ENCODE data around the gene ATP1A4. TPM values are rescaled to one million over a fixed set of nuclear protein-coding genes. Genes with fewer than 3 reads are reported as not detected.
A peak's percentile ranks its signal among the peaks of the same experiment; 100 is the strongest.

Gene ATP1A4
- total RNA-seq, 1 donor from 2014 or later: under 0.01 TPM

DNA sequence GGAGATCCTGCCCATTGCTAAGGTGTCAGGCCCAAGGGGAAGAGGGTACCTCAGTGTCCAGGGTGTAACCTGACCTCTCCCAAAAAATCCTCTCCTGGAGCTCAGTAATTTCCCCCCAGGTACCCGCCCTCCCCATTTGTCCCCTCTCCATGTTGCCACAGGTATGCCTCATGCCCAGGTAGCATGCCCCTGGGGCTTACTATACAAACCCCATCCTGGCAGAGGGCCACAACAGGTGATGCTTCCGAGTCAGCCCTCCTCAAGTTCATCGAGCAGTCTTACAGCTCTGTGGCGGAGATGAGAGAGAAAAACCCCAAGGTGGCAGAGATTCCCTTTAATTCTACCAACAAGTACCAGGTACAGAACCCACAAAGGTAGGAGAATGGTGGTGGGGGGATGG, 15.7 kb downstream of the ATP1A4 start:
- Histone ChIP-seq H3K4me1 (ENCODE audit: control insufficient read depth in 3 of 3, insufficient read depth in 3 of 3, low read length in 3 of 3) (peaks cover 6 to 34% (median 27%) of the 10 kb centered on the region in 3 donors), H3K9me3 (ENCODE audit: control insufficient read depth in 3 of 3, low read length in 3 of 3) (no peaks in the 10 kb centered on the region), H3K27me3 (ENCODE audit: control insufficient read depth in 3 of 3, insufficient read depth in 3 of 3, low read length in 3 of 3) (no peaks in the 10 kb centered on the region), H3K27ac (ENCODE audit: low read depth, low read length) (no peak overlapping the region), H3K9ac (ENCODE audit: low read depth in 1 of 3, low read length in 3 of 3) (no peak overlapping the region), H3K4me3 (ENCODE audit: low read length in 3 of 3) (no peak overlapping the region), H3K36me3 (ENCODE audit: control insufficient read depth in 3 of 3, insufficient read depth in 3 of 3, low read length in 3 of 3) (no peaks in the 10 kb centered on the region)

GRCh38 chr1:160167580-160167979, 16.2 kb downstream of the ATP1A4 start:
- no peak overlapping the region for H3K4me3 ChIP-seq (ENCODE audit: low read length in 3 of 3)
- no peaks in the 10 kb centered on the region for H3K9me3 ChIP-seq (ENCODE audit: control insufficient read depth in 3 of 3, low read length in 3 of 3)
- H3K36me3 ChIP-seq (ENCODE audit: control insufficient read depth in 3 of 3, insufficient read depth in 3 of 3, low read length in 3 of 3): no peaks in the 10 kb centered on the region
- peaks cover 6 to 28% (median 23%) of the 10 kb centered on the region in 3 donors for H3K4me1 ChIP-seq (ENCODE audit: control insufficient read depth in 3 of 3, insufficient read depth in 3 of 3, low read length in 3 of 3)
- H3K27me3 ChIP-seq (ENCODE audit: control insufficient read depth in 3 of 3, insufficient read depth in 3 of 3, low read length in 3 of 3): no peaks in the 10 kb centered on the region
- H3K27ac ChIP-seq (ENCODE audit: low read depth, low read length): no peak overlapping the region
- H3K9ac ChIP-seq (ENCODE audit: low read depth in 1 of 3, low read length in 3 of 3): no peak overlapping the region

- Histone ChIP-seq H3K4me3 (ENCODE audit: low read length in 3 of 3) (no peak overlapping the region), H3K4me1 (ENCODE audit: control insufficient read depth in 3 of 3, insufficient read depth in 3 of 3, low read length in 3 of 3) (peaks cover 6 to 27% (median 23%) of the 10 kb centered on the region in 3 donors), H3K27ac (ENCODE audit: low read depth, low read length) (no peak overlapping the region), H3K36me3 (ENCODE audit: control insufficient read depth in 3 of 3, insufficient read depth in 3 of 3, low read length in 3 of 3) (no peaks in the 10 kb centered on the region), H3K9me3 (ENCODE audit: control insufficient read depth in 3 of 3, low read length in 3 of 3) (no peaks in the 10 kb centered on the region), H3K9ac (ENCODE audit: low read depth in 1 of 3, low read length in 3 of 3) (no peak overlapping the region), H3K27me3 (ENCODE audit: control insufficient read depth in 3 of 3, insufficient read depth in 3 of 3, low read length in 3 of 3) (no peaks in the 10 kb centered on the region)
These were observed 16.6 kb downstream of the ATP1A4 start for GRCh38 chr1:160168016-160168415.

DNA sequence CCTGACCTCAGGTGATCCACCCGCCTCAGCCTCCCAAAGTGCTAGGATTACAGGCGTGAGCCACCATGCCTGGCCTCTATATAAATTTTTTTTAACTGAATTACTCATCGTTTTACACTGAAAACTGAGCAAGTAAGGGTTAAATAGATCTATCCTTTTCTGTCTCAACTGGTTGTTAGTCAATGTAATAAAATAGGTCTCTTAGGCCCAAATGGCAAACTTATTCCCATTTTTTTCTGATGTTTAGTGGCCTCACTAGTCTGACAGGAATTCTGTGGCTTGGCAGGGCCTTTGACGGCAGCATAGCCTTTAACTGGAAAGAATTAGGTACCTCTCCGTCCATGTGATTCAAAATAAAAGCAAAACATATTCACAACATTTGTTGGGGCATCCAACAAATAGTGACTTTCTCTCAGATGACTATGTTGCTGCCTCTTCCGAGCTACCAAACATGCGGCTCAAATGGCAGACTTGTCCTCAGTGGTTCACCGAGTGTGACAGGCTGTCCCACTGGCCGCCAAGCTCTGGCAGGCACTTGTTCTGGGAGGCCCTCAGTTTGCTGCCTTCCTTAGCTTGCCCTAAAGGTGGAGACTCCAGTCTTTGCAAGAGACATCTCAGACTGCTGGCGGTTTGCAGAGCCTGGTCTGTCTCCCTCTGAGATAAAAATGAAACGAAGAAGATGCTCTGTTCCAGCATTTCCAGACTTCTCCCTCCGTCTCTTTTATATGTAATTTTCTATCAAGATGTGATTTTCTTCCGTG, 17.4 kb downstream of the ATP1A4 start:
- Histone ChIP-seq H3K27me3 (ENCODE audit: control insufficient read depth in 3 of 3, insufficient read depth in 3 of 3, low read length in 3 of 3) (no peaks in the 10 kb centered on the region), H3K36me3 (ENCODE audit: control insufficient read depth in 3 of 3, insufficient read depth in 3 of 3, low read length in 3 of 3) (no peaks in the 10 kb centered on the region), H3K9ac (ENCODE audit: low read depth in 1 of 3, low read length in 3 of 3) (peak overlapping the region in 2 of 3 donors; percentile 19 to 33), H3K9me3 (ENCODE audit: control insufficient read depth in 3 of 3, low read length in 3 of 3) (no peaks in the 10 kb centered on the region), H3K4me3 (ENCODE audit: low read length in 3 of 3) (no peak overlapping the region), H3K27ac (ENCODE audit: low read depth, low read length) (peak overlapping the region; percentile 59), H3K4me1 (ENCODE audit: control insufficient read depth in 3 of 3, insufficient read depth in 3 of 3, low read length in 3 of 3) (peaks cover 6 to 23% (median 22%) of the 10 kb centered on the region in 3 donors)

DNA sequence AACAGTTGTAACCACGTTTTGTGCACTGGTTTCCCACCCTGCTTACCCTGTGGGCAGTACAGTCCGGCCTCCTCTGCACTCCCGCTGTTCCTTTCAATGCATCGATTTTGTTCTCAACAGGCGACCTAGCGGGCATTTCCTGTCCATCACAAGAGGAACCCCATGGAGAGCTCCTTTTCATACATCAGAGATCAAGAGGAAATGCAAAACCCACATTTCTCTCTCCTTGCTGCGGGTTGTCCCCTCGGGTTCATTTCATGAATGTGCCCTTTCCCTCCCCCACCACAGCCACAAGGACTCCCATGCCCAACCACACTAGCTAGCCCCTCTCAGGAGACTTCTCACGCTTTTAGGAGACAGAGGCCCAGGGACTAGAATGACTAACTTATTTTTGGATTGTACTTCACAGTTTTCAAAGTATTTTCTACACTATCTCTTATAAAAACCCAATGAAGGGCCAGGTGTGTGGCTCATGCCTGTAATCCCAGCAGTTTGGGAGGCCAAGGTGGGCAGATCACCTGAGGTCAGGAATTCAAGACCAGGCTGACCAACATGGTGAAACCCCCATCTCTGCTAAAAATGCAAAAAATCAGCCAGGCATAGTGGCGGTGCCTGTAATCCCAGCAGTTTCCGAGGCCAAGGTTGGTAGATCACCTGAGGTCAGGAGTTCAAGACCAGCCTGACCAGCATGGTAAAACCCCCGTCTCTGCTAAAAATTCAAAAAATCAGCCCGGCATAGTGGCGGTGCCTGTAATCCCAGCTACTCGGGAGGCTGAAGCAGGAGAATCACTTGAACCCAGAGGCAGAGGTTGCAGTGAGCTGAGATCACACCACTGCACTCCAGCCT, 18.4 kb downstream of the ATP1A4 start:
- Histone ChIP-seq H3K4me1 (ENCODE audit: control insufficient read depth in 3 of 3, insufficient read depth in 3 of 3, low read length in 3 of 3) (peaks cover 6 to 23% (median 22%) of the 10 kb centered on the region in 3 donors), H3K4me3 (ENCODE audit: low read length in 3 of 3) (no peak overlapping the region), H3K36me3 (ENCODE audit: control insufficient read depth in 3 of 3, insufficient read depth in 3 of 3, low read length in 3 of 3) (no peaks in the 10 kb centered on the region), H3K27me3 (ENCODE audit: control insufficient read depth in 3 of 3, insufficient read depth in 3 of 3, low read length in 3 of 3) (no peaks in the 10 kb centered on the region), H3K27ac (ENCODE audit: low read depth, low read length) (no peak overlapping the region), H3K9me3 (ENCODE audit: control insufficient read depth in 3 of 3, low read length in 3 of 3) (no peaks in the 10 kb centered on the region), H3K9ac (ENCODE audit: low read depth in 1 of 3, low read length in 3 of 3) (no peak overlapping the region)

GRCh38 chr1:160171354-160171753, 20.0 kb downstream of the ATP1A4 start:
- H3K4me1 ChIP-seq (ENCODE audit: control insufficient read depth in 3 of 3, insufficient read depth in 3 of 3, low read length in 3 of 3): peaks cover 6 to 23% (median 22%) of the 10 kb centered on the region in 3 donors
- H3K9ac ChIP-seq (ENCODE audit: low read depth in 1 of 3, low read length in 3 of 3): no peak overlapping the region
- H3K27ac ChIP-seq (ENCODE audit: low read depth, low read length): no peak overlapping the region

DNA sequence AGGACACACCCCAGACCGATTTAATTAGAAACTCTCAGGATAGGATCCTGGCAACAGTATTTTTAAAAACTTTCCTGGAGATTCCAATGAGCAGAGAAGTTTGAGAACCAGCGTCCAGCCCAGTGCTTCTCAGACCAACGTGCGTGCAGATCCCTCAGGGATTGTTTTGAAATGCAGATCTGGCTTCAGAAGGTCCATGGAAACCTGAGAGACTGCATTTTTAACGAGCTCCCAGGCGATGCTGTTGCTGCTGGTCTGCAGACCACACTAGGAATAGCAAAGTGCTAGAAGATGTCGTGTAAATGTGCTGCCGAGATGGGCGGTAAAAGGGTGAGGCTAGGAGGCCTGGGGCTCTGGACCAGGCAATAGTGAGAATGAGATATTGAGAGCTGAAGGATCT, 20.6 kb downstream of the ATP1A4 start:
- H3K27me3 ChIP-seq (ENCODE audit: control insufficient read depth in 3 of 3, insufficient read depth in 3 of 3, low read length in 3 of 3): no peaks in the 10 kb centered on the region
- no peak overlapping the region for H3K4me3 ChIP-seq (ENCODE audit: low read length in 3 of 3)
- no peak overlapping the region for H3K9ac ChIP-seq (ENCODE audit: low read depth in 1 of 3, low read length in 3 of 3)
- H3K9me3 ChIP-seq (ENCODE audit: control insufficient read depth in 3 of 3, low read length in 3 of 3): no peaks in the 10 kb centered on the region
- H3K36me3 ChIP-seq (ENCODE audit: control insufficient read depth in 3 of 3, insufficient read depth in 3 of 3, low read length in 3 of 3): no peaks in the 10 kb centered on the region
- peaks cover 6 to 23% (median 22%) of the 10 kb centered on the region in 3 donors for H3K4me1 ChIP-seq (ENCODE audit: control insufficient read depth in 3 of 3, insufficient read depth in 3 of 3, low read length in 3 of 3)
- H3K27ac ChIP-seq (ENCODE audit: low read depth, low read length): no peak overlapping the region

More at GRCh38 chr1:160171354-160171753, 20.0 kb downstream of the ATP1A4 start:
- Histone ChIP-seq H3K27me3 (ENCODE audit: control insufficient read depth in 3 of 3, insufficient read depth in 3 of 3, low read length in 3 of 3) (no peaks in the 10 kb centered on the region), H3K9me3 (ENCODE audit: control insufficient read depth in 3 of 3, low read length in 3 of 3) (no peaks in the 10 kb centered on the region), H3K4me3 (ENCODE audit: low read length in 3 of 3) (no peak overlapping the region), H3K36me3 (ENCODE audit: control insufficient read depth in 3 of 3, insufficient read depth in 3 of 3, low read length in 3 of 3) (no peaks in the 10 kb centered on the region)

- Histone ChIP-seq H3K27me3 (ENCODE audit: control insufficient read depth in 3 of 3, insufficient read depth in 3 of 3, low read length in 3 of 3) (no peaks in the 10 kb centered on the region), H3K27ac (ENCODE audit: low read depth, low read length) (no peak overlapping the region)
These were observed 25.8 kb downstream of the ATP1A4 start for GRCh38 chr1:160177231-160177630.

GRCh38 chr1:160177667-160178066, 26.3 kb downstream of the ATP1A4 start:
- H3K4me3 ChIP-seq (ENCODE audit: low read length in 3 of 3): no peak overlapping the region
- no peak overlapping the region for H3K27ac ChIP-seq (ENCODE audit: low read depth, low read length)
- H3K27me3 ChIP-seq (ENCODE audit: control insufficient read depth in 3 of 3, insufficient read depth in 3 of 3, low read length in 3 of 3): no peaks in the 10 kb centered on the region
- no peak overlapping the region for H3K9ac ChIP-seq (ENCODE audit: low read depth in 1 of 3, low read length in 3 of 3)
- H3K4me1 ChIP-seq (ENCODE audit: control insufficient read depth in 3 of 3, insufficient read depth in 3 of 3, low read length in 3 of 3): peaks cover 0 to 5% (median 0%) of the 10 kb centered on the region in 3 donors
- H3K9me3 ChIP-seq (ENCODE audit: control insufficient read depth in 3 of 3, low read length in 3 of 3): no peaks in the 10 kb centered on the region
- H3K36me3 ChIP-seq (ENCODE audit: control insufficient read depth in 3 of 3, insufficient read depth in 3 of 3, low read length in 3 of 3): no peaks in the 10 kb centered on the region

More at GRCh38 chr1:160177231-160177630, 25.8 kb downstream of the ATP1A4 start:
- H3K36me3 ChIP-seq (ENCODE audit: control insufficient read depth in 3 of 3, insufficient read depth in 3 of 3, low read length in 3 of 3): no peaks in the 10 kb centered on the region
- H3K9me3 ChIP-seq (ENCODE audit: control insufficient read depth in 3 of 3, low read length in 3 of 3): no peaks in the 10 kb centered on the region
- peaks cover 0 to 5% (median 0%) of the 10 kb centered on the region in 3 donors for H3K4me1 ChIP-seq (ENCODE audit: control insufficient read depth in 3 of 3, insufficient read depth in 3 of 3, low read length in 3 of 3)
- H3K4me3 ChIP-seq (ENCODE audit: low read length in 3 of 3): no peak overlapping the region
- H3K9ac ChIP-seq (ENCODE audit: low read depth in 1 of 3, low read length in 3 of 3): no peak overlapping the region

DNA sequence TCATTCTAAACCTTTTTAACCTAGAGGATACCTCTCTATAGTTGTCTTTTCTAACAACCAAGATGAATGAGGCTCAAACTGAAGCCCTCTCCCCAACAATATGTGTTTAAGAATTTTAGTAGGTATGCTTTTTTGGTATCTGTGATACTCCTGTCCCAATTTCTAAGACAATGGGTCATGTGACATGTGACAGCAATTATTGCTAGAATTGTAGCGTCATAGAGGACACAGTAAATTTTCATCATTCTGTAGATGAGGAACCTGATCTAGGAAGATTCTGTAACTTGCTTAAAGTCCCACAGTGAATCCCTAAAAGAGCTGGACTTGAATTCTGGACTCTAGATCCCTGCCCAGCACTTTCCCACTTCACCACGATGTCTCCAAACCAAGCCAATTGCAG, 27.3 kb downstream of the ATP1A4 start:
- H3K9me3 ChIP-seq (ENCODE audit: control insufficient read depth in 3 of 3, low read length in 3 of 3): no peaks in the 10 kb centered on the region
- no peak overlapping the region for H3K27ac ChIP-seq (ENCODE audit: low read depth, low read length)
- H3K4me1 ChIP-seq (ENCODE audit: control insufficient read depth in 3 of 3, insufficient read depth in 3 of 3, low read length in 3 of 3): peaks cover 0 to 5% (median 0%) of the 10 kb centered on the region in 3 donors
- no peak overlapping the region for H3K4me3 ChIP-seq (ENCODE audit: low read length in 3 of 3)
- no peaks in the 10 kb centered on the region for H3K27me3 ChIP-seq (ENCODE audit: control insufficient read depth in 3 of 3, insufficient read depth in 3 of 3, low read length in 3 of 3)
- H3K36me3 ChIP-seq (ENCODE audit: control insufficient read depth in 3 of 3, insufficient read depth in 3 of 3, low read length in 3 of 3): no peaks in the 10 kb centered on the region
- H3K9ac ChIP-seq (ENCODE audit: low read depth in 1 of 3, low read length in 3 of 3): no peak overlapping the region

Data from skeletal muscle tissue (tissue), 4 donors.